ENCODE results near the gene CAPN2. TPM values are rescaled to one million over a fixed set of nuclear protein-coding genes. Genes with fewer than 3 reads are reported as not detected.

Gene CAPN2
- total and polyA plus RNA-seq, 2 donors from 2014 or later = 175 to 276 TPM

DNA sequence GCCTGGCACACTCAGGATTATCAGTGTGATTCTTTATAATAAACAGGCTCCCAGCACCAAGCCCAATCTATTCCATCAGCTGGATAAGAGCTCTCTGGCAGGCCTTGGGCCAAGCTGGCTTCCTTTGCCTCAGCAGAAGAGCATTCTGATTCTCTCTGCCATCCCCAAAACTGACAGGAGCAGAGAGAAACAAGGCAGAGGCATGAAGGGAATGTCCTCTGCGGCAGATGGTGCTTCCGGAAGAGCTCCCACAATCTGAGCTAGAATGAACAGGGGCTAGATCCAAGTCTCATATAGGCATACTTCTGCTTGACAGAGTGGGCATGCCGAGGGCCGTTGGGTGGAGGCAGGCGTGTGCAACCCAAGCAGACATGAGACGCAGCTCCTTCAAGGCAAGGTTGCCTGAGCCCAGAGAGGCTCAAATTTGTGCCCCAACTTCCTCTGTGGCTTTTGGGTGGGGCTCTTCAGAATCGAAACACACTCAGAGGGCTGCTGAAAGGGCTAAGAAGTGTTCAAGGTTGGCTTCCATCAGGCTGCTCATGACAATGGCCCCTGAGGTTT, 4.0 kb downstream of the CAPN2 start:
- H3K4me3 ChIP-seq (ENCODE audit: low read length in 3 of 3) = no peak overlapping the region
- peak overlapping the region in 1 of 3 donors; percentile 21 for H3K9ac ChIP-seq (ENCODE audit: low read length in 3 of 3)
- no peak for DNase-seq

DNA sequence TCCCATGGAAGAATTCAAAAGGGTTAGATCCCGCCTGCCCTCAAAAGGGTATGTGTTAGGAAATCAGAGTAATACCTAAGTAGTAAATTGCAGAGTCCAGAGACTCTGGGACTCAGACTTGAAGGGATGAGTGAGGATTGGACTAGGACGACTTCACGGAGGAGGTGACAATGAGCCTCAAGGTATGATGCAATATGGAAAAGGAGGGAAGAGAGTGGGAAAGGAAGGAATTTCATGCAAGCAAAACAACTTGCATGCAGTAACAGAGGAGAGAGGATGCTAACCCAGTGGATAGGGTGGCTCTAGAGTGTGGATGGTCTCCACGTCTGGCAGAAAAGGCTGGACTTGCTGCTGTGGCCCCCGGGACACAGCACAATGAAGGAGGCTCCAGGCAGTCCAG, 4.8 kb downstream of the CAPN2 start:
- Histone ChIP-seq H3K36me3 (ENCODE audit: control insufficient read depth in 2 of 3, insufficient read depth in 3 of 3, low read length in 3 of 3) (peaks cover 0 to 16% (median 7%) of the 10 kb centered on the region in 3 donors), H3K27me3 (ENCODE audit: control insufficient read depth, insufficient read depth, low read length) (no peaks in the 10 kb centered on the region), H3K9ac (ENCODE audit: low read length in 3 of 3) (no peak overlapping the region), H3K27ac (ENCODE audit: low read depth in 2 of 2, low read length in 2 of 2) (peak overlapping the region; percentile 8 to 38), H3K9me3 (ENCODE audit: control insufficient read depth in 2 of 3, insufficient read depth in 1 of 3, low read length in 3 of 3) (no peaks in the 10 kb centered on the region), H3K4me1 (ENCODE audit: control insufficient read depth in 2 of 3, insufficient read depth in 2 of 3, low read depth in 1 of 3, low read length in 3 of 3) (peaks cover 2 to 61% (median 39%) of the 10 kb centered on the region in 3 donors), H3K4me3 (ENCODE audit: low read length in 3 of 3) (no peak overlapping the region)
- intact Hi-C loops (cut with DNase I) = no loop called here
- DNase-seq = no peak
- TF ChIP-seq, protein P1, sequence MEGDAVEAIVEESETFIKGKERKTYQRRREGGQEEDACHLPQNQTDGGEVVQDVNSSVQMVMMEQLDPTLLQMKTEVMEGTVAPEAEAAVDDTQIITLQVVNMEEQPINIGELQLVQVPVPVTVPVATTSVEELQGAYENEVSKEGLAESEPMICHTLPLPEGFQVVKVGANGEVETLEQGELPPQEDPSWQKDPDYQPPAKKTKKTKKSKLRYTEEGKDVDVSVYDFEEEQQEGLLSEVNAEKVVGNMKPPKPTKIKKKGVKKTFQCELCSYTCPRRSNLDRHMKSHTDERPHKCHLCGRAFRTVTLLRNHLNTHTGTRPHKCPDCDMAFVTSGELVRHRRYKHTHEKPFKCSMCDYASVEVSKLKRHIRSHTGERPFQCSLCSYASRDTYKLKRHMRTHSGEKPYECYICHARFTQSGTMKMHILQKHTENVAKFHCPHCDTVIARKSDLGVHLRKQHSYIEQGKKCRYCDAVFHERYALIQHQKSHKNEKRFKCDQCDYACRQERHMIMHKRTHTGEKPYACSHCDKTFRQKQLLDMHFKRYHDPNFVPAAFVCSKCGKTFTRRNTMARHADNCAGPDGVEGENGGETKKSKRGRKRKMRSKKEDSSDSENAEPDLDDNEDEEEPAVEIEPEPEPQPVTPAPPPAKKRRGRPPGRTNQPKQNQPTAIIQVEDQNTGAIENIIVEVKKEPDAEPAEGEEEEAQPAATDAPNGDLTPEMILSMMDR (IDR thresholded peaks at IDR 0.05; ENCODE audit: borderline replicate concordance, extremely low read depth, insufficient read depth) = no peak
- FAIRE-seq = no peak

More for the DNA sequence above, 4.0 kb downstream of the CAPN2 start:
- H3K36me3 ChIP-seq (ENCODE audit: control insufficient read depth in 2 of 3, insufficient read depth in 3 of 3, low read length in 3 of 3) = peaks cover 0 to 16% (median 7%) of the 10 kb centered on the region in 3 donors
- H3K27ac ChIP-seq (ENCODE audit: low read depth in 2 of 2, low read length in 2 of 2) = peak overlapping the region; percentile 8 to 34
- no peaks in the 10 kb centered on the region for H3K9me3 ChIP-seq (ENCODE audit: control insufficient read depth in 2 of 3, insufficient read depth in 1 of 3, low read length in 3 of 3)
- TF ChIP-seq, protein P1 (IDR thresholded peaks at IDR 0.05; ENCODE audit: borderline replicate concordance, extremely low read depth, insufficient read depth) = no peak
- no peaks in the 10 kb centered on the region for H3K27me3 ChIP-seq (ENCODE audit: control insufficient read depth, insufficient read depth, low read length)
- H3K4me1 ChIP-seq (ENCODE audit: control insufficient read depth in 2 of 3, insufficient read depth in 2 of 3, low read depth in 1 of 3, low read length in 3 of 3) = peaks cover 2 to 61% (median 37%) of the 10 kb centered on the region in 3 donors
- no peak for FAIRE-seq
- intact Hi-C loops (cut with DNase I) = no loop called here

DNA sequence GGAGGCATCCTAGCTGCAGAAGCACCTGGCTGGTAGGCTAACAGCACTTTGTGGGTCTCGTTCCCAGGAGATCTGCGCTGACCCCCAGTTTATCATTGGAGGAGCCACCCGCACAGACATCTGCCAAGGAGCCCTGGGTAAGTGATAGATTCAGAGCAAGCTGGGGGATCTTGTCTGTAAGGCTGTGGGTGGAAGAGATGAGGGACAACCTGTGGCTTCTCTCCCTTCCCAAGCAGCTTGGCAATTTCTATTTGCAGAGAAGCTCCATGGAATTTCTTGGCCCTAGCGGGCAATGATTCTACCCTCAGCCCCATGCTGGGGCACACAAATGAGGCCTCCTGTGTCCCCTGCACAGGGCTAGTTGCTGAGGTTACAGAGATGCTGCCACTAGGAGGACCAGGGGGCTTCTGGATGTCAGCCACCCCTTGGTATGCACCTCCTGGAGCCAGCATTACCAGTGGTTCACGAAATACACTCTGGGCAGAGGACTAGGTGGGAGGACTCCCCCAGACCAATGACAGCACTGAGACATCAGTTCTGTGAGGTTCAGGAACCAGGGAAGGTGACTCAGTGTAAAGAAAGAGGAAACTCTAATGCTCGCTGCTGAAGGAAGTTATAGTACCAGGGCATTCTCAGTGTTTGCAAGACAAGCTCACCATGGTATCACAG, 5.5 kb downstream of the CAPN2 start:
- no peak for FAIRE-seq

More for the DNA sequence above, 5.5 kb downstream of the CAPN2 start:
- Histone ChIP-seq H3K36me3 (ENCODE audit: control insufficient read depth in 2 of 3, insufficient read depth in 3 of 3, low read length in 3 of 3) (peaks cover 0 to 16% (median 7%) of the 10 kb centered on the region in 3 donors), H3K9ac (ENCODE audit: low read length in 3 of 3) (no peak overlapping the region), H3K4me3 (ENCODE audit: low read length in 3 of 3) (no peak overlapping the region), H3K27ac (ENCODE audit: low read depth in 2 of 2, low read length in 2 of 2) (peak overlapping the region; percentile 26 to 28), H3K4me1 (ENCODE audit: control insufficient read depth in 2 of 3, insufficient read depth in 2 of 3, low read depth in 1 of 3, low read length in 3 of 3) (peaks cover 2 to 61% (median 39%) of the 10 kb centered on the region in 3 donors), H3K9me3 (ENCODE audit: control insufficient read depth in 2 of 3, insufficient read depth in 1 of 3, low read length in 3 of 3) (no peaks in the 10 kb centered on the region), H3K27me3 (ENCODE audit: control insufficient read depth, insufficient read depth, low read length) (no peaks in the 10 kb centered on the region)
- TF ChIP-seq, protein P1 (IDR thresholded peaks at IDR 0.05; ENCODE audit: borderline replicate concordance, extremely low read depth, insufficient read depth) = no peak
- no peak for DNase-seq
- intact Hi-C loops (cut with DNase I) = no loop called here

All from kidney (tissue), 14 donors.